ENCODE measurements around the gene TRIM17. TPM values are rescaled to one million over a fixed set of nuclear protein-coding genes. Genes with fewer than 3 reads are reported as not detected.

Gene TRIM17
- total RNA-seq, 4 donors from 2014 or later: not detected

DNA sequence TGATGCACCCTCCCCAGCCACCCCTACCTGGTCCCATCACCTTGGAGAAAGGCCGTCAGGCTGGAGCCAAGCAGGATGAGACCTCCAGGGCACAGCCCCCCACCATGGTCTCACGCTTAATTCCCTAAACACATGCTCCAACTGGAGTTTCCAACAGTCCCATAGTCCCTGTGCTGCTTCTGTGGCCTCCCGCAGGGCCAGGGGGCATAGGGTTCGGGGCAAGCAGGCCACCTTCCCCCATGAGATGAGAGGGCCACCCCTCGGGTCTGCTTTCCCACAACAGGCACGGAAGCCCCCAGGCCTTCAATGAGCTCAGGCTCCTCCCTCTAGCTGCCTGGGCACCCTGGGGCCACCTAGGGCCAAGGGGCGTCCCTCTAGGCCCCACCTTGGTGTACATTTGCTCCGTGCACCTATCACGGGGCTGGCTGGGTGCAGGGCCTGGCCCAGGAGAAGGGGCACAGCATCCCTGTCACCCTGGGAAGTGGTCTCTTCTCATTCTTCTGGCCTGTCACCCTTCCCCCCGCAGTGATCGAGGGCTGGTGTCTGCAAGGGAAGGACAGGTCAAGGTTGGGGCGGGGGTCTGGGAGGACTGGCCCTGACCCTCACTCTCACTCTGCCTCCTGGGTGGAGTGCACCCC is 52.5 kb downstream of the TRIM17 start:
- H3K27ac ChIP-seq (replicated peaks in 1 of 4): no peak overlapping the region
- intact Hi-C loops (cut with DNase I): no loop called here
- no peaks in the 10 kb centered on the region for H3K9me3 ChIP-seq
- TF ChIP-seq EP300 (IDR thresholded peaks at IDR 0.05): no peak
- no peak for TF ChIP-seq POLR2AphosphoS5 (IDR thresholded peaks at IDR 0.05)
- TF ChIP-seq POLR2A (IDR thresholded peaks at IDR 0.05; ENCODE audit: low read depth): no peak
- TF ChIP-seq CTCF (IDR thresholded peaks at IDR 0.05): no peak
- H3K36me3 ChIP-seq: no peaks in the 10 kb centered on the region
- peaks cover 0 to 14% (median 2%) of the 10 kb centered on the region in 4 donors for H3K4me1 ChIP-seq
- WGBS: 86% methylated on average over 5 of the region's 12 CpGs
- H3K27me3 ChIP-seq: peaks cover 0 to 86% (median 0%) of the 10 kb centered on the region in 4 donors
- no peak overlapping the region for H3K4me3 ChIP-seq
- no peak for DNase-seq (ENCODE audit: extremely low spot score)

DNA sequence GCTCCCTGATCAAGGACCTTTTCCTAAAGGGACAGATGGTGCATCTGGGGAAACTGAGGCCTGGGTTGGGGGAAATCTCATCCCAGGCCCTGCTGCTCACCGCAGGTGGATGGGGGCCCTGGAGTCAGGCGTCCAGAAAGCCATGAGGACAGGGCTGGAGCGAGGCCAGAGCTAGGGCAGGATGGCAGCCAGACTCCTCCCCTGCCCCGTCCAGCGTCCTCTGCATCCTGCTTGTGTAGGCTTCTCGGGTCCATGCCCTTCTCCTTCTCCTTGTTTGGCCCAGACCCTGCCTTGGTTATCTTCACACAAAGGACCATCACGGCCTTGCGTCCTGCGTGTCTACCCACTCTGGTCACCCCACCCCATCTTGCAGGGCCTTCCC is 53.0 kb downstream of the TRIM17 start:
- no peak for DNase-seq (ENCODE audit: extremely low spot score)
- TF ChIP-seq POLR2A (IDR thresholded peaks at IDR 0.05; ENCODE audit: low read depth): no peak
- no peak for TF ChIP-seq CTCF (IDR thresholded peaks at IDR 0.05)
- TF ChIP-seq EP300 (IDR thresholded peaks at IDR 0.05): no peak
- no peak for TF ChIP-seq POLR2AphosphoS5 (IDR thresholded peaks at IDR 0.05)

DNA sequence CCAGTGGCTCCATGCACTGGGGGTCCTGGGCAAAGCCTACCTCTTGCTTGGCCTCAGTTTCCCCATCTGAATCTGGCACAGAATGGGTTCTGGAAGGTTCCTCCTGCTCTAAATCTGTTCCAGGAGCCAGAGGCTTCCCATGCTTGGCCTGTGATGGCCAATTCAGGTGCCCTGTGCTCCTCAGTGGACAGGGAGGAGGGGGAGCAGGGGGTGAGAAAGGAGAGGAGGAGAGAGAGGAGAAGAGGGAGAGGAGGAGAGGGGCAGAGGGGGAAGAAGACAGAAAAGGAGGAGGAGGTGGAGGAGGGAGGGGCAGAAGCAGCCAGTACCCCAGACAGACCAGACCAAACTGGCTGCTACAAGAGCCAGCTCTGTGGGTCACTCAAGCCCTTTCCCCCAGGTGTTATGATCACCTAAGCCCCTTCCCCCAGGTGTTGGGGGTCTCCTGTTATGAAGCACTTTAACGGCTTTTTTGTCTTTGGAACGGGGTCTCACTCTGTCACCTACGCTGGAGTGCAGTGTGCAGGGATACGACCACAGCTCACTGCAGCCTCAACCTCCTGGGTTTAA is 53.7 kb downstream of the TRIM17 start:
- Histone ChIP-seq H3K36me3 (no peaks in the 10 kb centered on the region), H3K4me1 (peaks cover 0 to 12% (median 1%) of the 10 kb centered on the region in 4 donors), H3K27ac (replicated peaks in 1 of 4) (no peak overlapping the region), H3K4me3 (no peak overlapping the region), H3K9me3 (no peaks in the 10 kb centered on the region), H3K27me3 (peaks cover 0 to 77% (median 0%) of the 10 kb centered on the region in 4 donors)
- no peak for TF ChIP-seq POLR2A (IDR thresholded peaks at IDR 0.05; ENCODE audit: low read depth)
- no peak for TF ChIP-seq EP300 (IDR thresholded peaks at IDR 0.05)
- DNase-seq (ENCODE audit: extremely low spot score): no peak
- WGBS: 93% methylated on average over 4 of the region's 4 CpGs
- intact Hi-C loops (cut with DNase I): no loop called here

More for the DNA sequence above, 53.0 kb downstream of the TRIM17 start:
- WGBS: 73% methylated on average over 8 of the region's 9 CpGs
- no peaks in the 10 kb centered on the region for H3K36me3 ChIP-seq
- peaks cover 0 to 14% (median 2%) of the 10 kb centered on the region in 4 donors for H3K4me1 ChIP-seq
- intact Hi-C loops (cut with DNase I): no loop called here
- H3K27ac ChIP-seq (replicated peaks in 1 of 4): no peak overlapping the region
- H3K27me3 ChIP-seq: peaks cover 0 to 83% (median 0%) of the 10 kb centered on the region in 4 donors
- no peak overlapping the region for H3K4me3 ChIP-seq
- H3K9me3 ChIP-seq: no peaks in the 10 kb centered on the region

DNA sequence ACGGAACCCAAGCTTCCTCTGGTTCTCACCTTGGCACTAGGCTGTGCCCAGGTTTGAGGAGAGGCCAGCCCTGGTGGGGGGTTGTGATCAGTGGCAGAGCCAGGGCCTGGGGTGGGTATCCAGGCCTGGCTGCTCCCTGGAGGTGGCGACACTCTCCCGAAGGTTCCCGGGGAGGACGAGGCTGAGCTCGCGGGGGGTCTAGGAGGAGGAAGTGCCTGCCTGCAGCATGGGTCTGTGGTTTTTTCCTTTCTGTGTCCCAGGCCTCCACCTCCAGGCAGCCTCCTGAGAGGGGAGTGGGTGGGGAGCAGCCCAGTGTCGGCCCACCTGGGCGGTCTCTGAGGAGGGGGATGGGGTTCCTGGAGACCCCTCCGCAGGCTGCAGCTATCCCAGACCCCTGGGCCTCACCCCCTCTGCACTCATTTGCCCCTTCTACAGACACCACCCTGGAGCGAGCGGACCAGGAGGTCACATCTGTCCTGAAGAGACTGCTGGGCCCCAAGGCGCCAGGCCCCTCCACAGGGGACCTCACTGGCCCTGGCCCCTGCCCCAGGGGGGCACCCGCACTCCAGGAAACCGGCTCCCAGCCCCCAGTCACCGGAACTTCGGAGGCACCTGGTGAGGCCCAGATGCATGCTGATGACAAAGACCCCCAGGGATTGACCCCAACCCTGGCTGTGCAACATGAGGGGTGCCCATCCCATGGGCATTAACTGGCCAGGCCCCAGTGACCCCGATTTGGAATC is 54.3 kb downstream of the TRIM17 start:
- H3K4me1 ChIP-seq: peaks cover 0 to 5% (median 0%) of the 10 kb centered on the region in 4 donors
- no peaks in the 10 kb centered on the region for H3K36me3 ChIP-seq
- no peak for DNase-seq (ENCODE audit: extremely low spot score)
- no peak for TF ChIP-seq CTCF (IDR thresholded peaks at IDR 0.05)
- no peak for TF ChIP-seq POLR2AphosphoS5 (IDR thresholded peaks at IDR 0.05)
- no peak for TF ChIP-seq EP300 (IDR thresholded peaks at IDR 0.05)
- no peak for TF ChIP-seq POLR2A (IDR thresholded peaks at IDR 0.05; ENCODE audit: low read depth)
- no peak overlapping the region for H3K4me3 ChIP-seq
- no peaks in the 10 kb centered on the region for H3K9me3 ChIP-seq
- intact Hi-C loops (cut with DNase I): no loop called here
- 76% methylated on average over 6 of the region's 18 CpGs for WGBS
- H3K27me3 ChIP-seq: peaks cover 0 to 70% (median 0%) of the 10 kb centered on the region in 4 donors
- H3K27ac ChIP-seq (replicated peaks in 1 of 4): no peak overlapping the region
